GM12892 (cell line): ENCODE results near the gene RAB40A.

Experiments used
- POLR2A ChIP-seq: IDR thresholded peaks from 2 replicates; pipeline ENCODE4 v1.6.1; 2011; ENCODE audit warnings: low read depth, low read length, control low read depth
- POLR2AphosphoS5 ChIP-seq: IDR thresholded peaks from 2 replicates; pipeline ENCODE4 v1.6.1; 2011; ENCODE audit warnings: low read depth, low read length, control low read depth
- TAF1 ChIP-seq: IDR thresholded peaks from 2 replicates; pipeline ENCODE4 v1.6.1; 2011; ENCODE audit warnings: low read depth, mild to moderate bottlenecking, control low read depth, low read length, borderline replicate concordance

GRCh38 chrX:103510031-103510430 lies 9.3 kb downstream of the RAB40A start:
- TF ChIP-seq POLR2AphosphoS5 (no peak), POLR2A (no peak), TAF1 (no peak)
